SK-N-SH (cell line): ENCODE measurements around the gene FOXK1. TPM values are rescaled to one million over a fixed set of nuclear protein-coding genes. Genes with fewer than 3 reads are reported as not detected.

Experiments
- CTCF ChIA-PET: fragments of 300-600, 350-600 bp; formaldehyde crosslinking; extraction: SDS; loops from one replicate; lab custom pipeline; 2021; lab: Yijun Ruan, JAX
- POLR2A ChIA-PET: fragments of 350-600 bp; sonication (Branson Sonifier 250); formaldehyde crosslinking; extraction: SDS; loops from one replicate; lab custom pipeline; 2020; ENCODE audit warnings: antibody characterized with exemption, inconsistent platforms; lab: Yijun Ruan, JAX
- DNase-seq: peaks from one replicate; pipeline ENCODE4 v3.0.0; 2012
- H2AFZ ChIP-seq: fragments of 200-600 bp; sonication (generic); 2 replicates; pipeline ENCODE4 v1.8.1; 2016; ENCODE audit warnings: antibody characterized with exemption, mild to moderate bottlenecking, low read depth
- H3F3A ChIP-seq: fragments of 200-600 bp; sonication (generic); replicated peaks from 2 replicates; pipeline ENCODE3; 2016; ENCODE audit warnings: antibody characterized with exemption, mild to moderate bottlenecking; ENCODE audit not compliant: insufficient read depth
- H3K27ac ChIP-seq, 2 experiments: fragments of 200-500 bp in 1 of 2; fragments of 200-600 bp in 1 of 2; sonication (Bioruptor generic) in 1 of 2; sonication (generic), shearing (Covaris generic) in 1 of 2; 2 replicates each; pipeline versions ENCODE4 v1.5.1 to v1.6.1; 2014 to 2016; ENCODE audit warnings: low read depth in 2 of 2, inconsistent platforms in 1 of 2, low read length in 1 of 2, mild to moderate bottlenecking in 1 of 2, mixed read lengths in 1 of 2
- H3K27me3 ChIP-seq: fragments of 200-600 bp; sonication (generic), shearing (Covaris generic); 2 replicates; pipeline ENCODE4 v1.6.1; 2016; ENCODE audit warnings: mixed run types; ENCODE audit not compliant: insufficient read depth
- H3K36me3 ChIP-seq, 2 experiments: fragments of 200-500 bp in 1 of 2; fragments of 200-600 bp in 1 of 2; sonication (Bioruptor generic) in 1 of 2; sonication (generic) in 1 of 2; replicated peaks in 1 of 2; 2 replicates each; pipeline versions ENCODE3 to v1.5.1; 2014 to 2016; ENCODE audit warnings: low read length in 1 of 2, mild to moderate bottlenecking in 1 of 2; ENCODE audit not compliant: insufficient read depth in 2 of 2, control insufficient read depth in 1 of 2
- H3K4me1 ChIP-seq, 2 experiments: fragments of 200-500 bp in 1 of 2; fragments of 200-600 bp in 1 of 2; sonication (Bioruptor generic) in 1 of 2; sonication (generic), shearing (Covaris generic) in 1 of 2; 2 replicates each; pipeline versions ENCODE4 v1.5.1 to v1.6.1; 2014 to 2016; ENCODE audit warnings: low read depth in 1 of 2, low read length in 1 of 2, mixed run types in 1 of 2; ENCODE audit not compliant: insufficient read depth in 2 of 2, control insufficient read depth in 1 of 2
- H3K4me2 ChIP-seq: fragments of 200-600 bp; sonication (generic), shearing (Covaris generic); 2 replicates; pipeline ENCODE4 v1.6.1; 2017; ENCODE audit warnings: mixed run types
- H3K4me3 ChIP-seq, 2 experiments: fragments of 200-500 bp in 1 of 2; fragments of 200-600 bp in 1 of 2; sonication (Bioruptor generic) in 1 of 2; sonication (generic), shearing (Covaris generic) in 1 of 2; 2 replicates each; pipeline versions ENCODE4 v1.5.1 to v1.8.1; 2014 to 2016; ENCODE audit warnings: low read depth in 2 of 2, inconsistent platforms in 1 of 2, low read length in 1 of 2, mild to moderate bottlenecking in 1 of 2, mixed read lengths in 1 of 2, moderate library complexity in 1 of 2
- H3K79me2 ChIP-seq: fragments of 200-600 bp; sonication (generic); 2 replicates; pipeline ENCODE4 v1.8.1; 2017; ENCODE audit warnings: mild to moderate bottlenecking; ENCODE audit not compliant: insufficient read depth
- H3K9ac ChIP-seq: fragments of 200-600 bp; sonication (generic); 2 replicates; pipeline ENCODE4 v1.6.1; 2017; ENCODE audit warnings: mixed run types
- H3K9me2 ChIP-seq: fragments of 200-600 bp; sonication (generic); 2 replicates; pipeline ENCODE4 v1.6.1; 2017; ENCODE audit warnings: mixed run types
- H3K9me3 ChIP-seq: fragments of 200-600 bp; sonication (generic); 2 replicates; pipeline ENCODE4 v1.6.1; 2017; ENCODE audit warnings: mixed run types, mild to moderate bottlenecking, moderate library complexity
- H4K20me1 ChIP-seq: fragments of 200-600 bp; sonication (generic); 2 replicates; pipeline ENCODE4 v1.6.1; 2017; ENCODE audit warnings: mild to moderate bottlenecking, mixed run types; ENCODE audit not compliant: insufficient read depth
- ELF1 ChIP-seq: IDR thresholded peaks from 2 replicates; pipeline ENCODE4 v1.4.0; 2012
- EP300 ChIP-seq, 2 experiments: IDR thresholded peaks; 2 replicates each; pipeline versions ENCODE4 v1.4.0 to v1.6.1; 2012; ENCODE audit warnings: borderline replicate concordance in 1 of 2, low read depth in 1 of 2, low read length in 1 of 2
- EZH2phosphoT487 ChIP-seq: fragments of 200-600 bp; sonication (generic); IDR thresholded peaks from 2 replicates; pipeline ENCODE4 v1.6.1; 2017; ENCODE audit warnings: low read depth, mixed run types, mild to moderate bottlenecking, antibody characterized with exemption, moderate library complexity, borderline replicate concordance
- FOXJ3 ChIP-seq: sonication (generic); formaldehyde crosslinking; IDR thresholded peaks from 2 replicates; pipeline ENCODE4 v1.5.1; 2020; ENCODE audit warnings: mild to moderate bottlenecking, missing genetic modification reagents
- FOXM1 ChIP-seq: IDR thresholded peaks from 2 replicates; pipeline ENCODE4 v1.4.0; 2012; ENCODE audit warnings: low read depth, mild to moderate bottlenecking
- GABPA ChIP-seq: IDR thresholded peaks from 2 replicates; pipeline ENCODE4 v1.4.0; 2012; ENCODE audit warnings: low read depth, mild to moderate bottlenecking
- NFIC ChIP-seq: IDR thresholded peaks from 2 replicates; pipeline ENCODE4 v1.4.0; 2012; ENCODE audit warnings: borderline replicate concordance
- PBX3 ChIP-seq: IDR thresholded peaks from 2 replicates; pipeline ENCODE4; 2012
- POLR2AphosphoS5 ChIP-seq: IDR thresholded peaks from 2 replicates; pipeline ENCODE4 v1.6.1; 2012; ENCODE audit warnings: low read depth, low read length
- RAD21 ChIP-seq: IDR thresholded peaks from 2 replicates; pipeline ENCODE4 v1.6.1; 2012; ENCODE audit warnings: mild to moderate bottlenecking, low read length
- REST ChIP-seq: IDR thresholded peaks from 2 replicates; pipeline ENCODE4 v1.6.1; 2012; ENCODE audit warnings: mild to moderate bottlenecking, low read depth, low read length, moderate library complexity
- RFX5 ChIP-seq: IDR thresholded peaks from 2 replicates; pipeline ENCODE4 v1.6.1; 2012; ENCODE audit warnings: mild to moderate bottlenecking, improper control_type of control experiment, low read length
- RXRA ChIP-seq: IDR thresholded peaks from 2 replicates; pipeline ENCODE4 v1.4.0; 2012; ENCODE audit warnings: low read depth, mild to moderate bottlenecking, borderline replicate concordance
- SIN3A ChIP-seq: IDR thresholded peaks from 2 replicates; pipeline ENCODE4 v1.6.1; 2012; ENCODE audit warnings: low read depth, mild to moderate bottlenecking, low read length, moderate library complexity, borderline replicate concordance
- SMC3 ChIP-seq: IDR thresholded peaks from 2 replicates; pipeline ENCODE4 v1.6.1; 2012; ENCODE audit warnings: low read depth, low read length, improper control_type of control experiment
- TAF1 ChIP-seq: IDR thresholded peaks from 2 replicates; pipeline ENCODE4 v1.6.1; 2012; ENCODE audit warnings: low read depth, mild to moderate bottlenecking, low read length, moderate library complexity, borderline replicate concordance
- TCF12 ChIP-seq: IDR thresholded peaks from 2 replicates; pipeline ENCODE4 v1.4.0; 2012
- TEAD4 ChIP-seq: IDR thresholded peaks from 2 replicates; pipeline ENCODE4 v1.4.0; 2012; ENCODE audit warnings: mild to moderate bottlenecking, borderline replicate concordance; ENCODE audit not compliant: insufficient read depth
- USF2 ChIP-seq: fragments of 150-350 bp; IDR thresholded peaks from 2 replicates; pipeline ENCODE4 v1.6.1; 2017; ENCODE audit warnings: antibody characterized with exemption, low read length, low read depth, borderline replicate concordance
- YY1 ChIP-seq: IDR thresholded peaks from 2 replicates; pipeline ENCODE4 v1.4.0; 2012; ENCODE audit warnings: low read depth, mild to moderate bottlenecking
- ZBTB33 ChIP-seq: IDR thresholded peaks from 2 replicates; pipeline ENCODE4 v1.4.0; 2012; ENCODE audit warnings: low read depth, borderline replicate concordance
- WGBS: methylation state at CpG from one replicate; pipeline ENCODE4 v1.1.6; 2017; ENCODE audit warnings: low lambda C conversion rate; 5-methylcytosine and 5-hydroxymethylcytosine counted together
- polyA plus RNA-seq, 3 experiments: library from polyadenylated mRNA; depleted of rRNA; stranded (reverse); fragments of >200 nt; gene quantifications; 2 replicates each; pipeline ENCODE4 v1.2.3, GENCODE V29; 2012

Gene FOXK1
- polyA plus RNA-seq, 1 of the 3 experiments (the other 2 are of a cell fraction), result 4.7 TPM

GRCh38 chr7:4634166-4634565 lies 47.9 kb upstream of the FOXK1 start (continued):
- TF ChIP-seq PBX3 (no peak), EZH2phosphoT487 (no peak), SMC3 (no peak), TAF1 (no peak), ZBTB33 (no peak), RAD21 (no peak), RXRA (no peak)
- TF ChIP-seq, all 33 proteins: peak for 0

- Histone ChIP-seq H3K9me3 (no peaks in the 10 kb centered on the region), H3K9ac (no peak overlapping the region), H3K4me1 (no peaks in the 10 kb centered on the region; a peak in 1 of 4 replicates), H3F3A (no peaks in the 10 kb centered on the region), H3K27ac (no peak overlapping the region), H3K36me3 (no peaks in the 10 kb centered on the region), H4K20me1 (no peaks in the 10 kb centered on the region), H3K27me3 (no peaks in the 10 kb centered on the region), H3K9me2 (no peaks in the 10 kb centered on the region), H3K4me3 (no peak overlapping the region), H3K79me2 (no peaks in the 10 kb centered on the region), H3K4me2 (no peak overlapping the region), H2AFZ (no peak overlapping the region)
- no peak for DNase-seq
- 65% methylated on average over 17 of the region's 17 CpGs for WGBS
- POLR2A ChIA-PET, result no interaction called here
- CTCF ChIA-PET, result interaction anchor here (1.1 to 4.6 kb wide), 2 partner anchors 8 to 45 kb away, joined by 3 to 49 read pairs; partner anchors contain the start of gene FOXK1
- TF ChIP-seq TCF12 (no peak), TEAD4 (no peak), REST (no peak), POLR2AphosphoS5 (no peak), SIN3A (no peak), NFIC (no peak), FOXM1 (no peak), USF2 (no peak), YY1 (no peak), RAD21 (no peak), TAF1 (no peak), RFX5 (no peak), EP300 (IDR thresholded peaks at IDR 0.05; ENCODE audit: borderline replicate concordance in 1 of 2, low read depth in 1 of 2, low read length in 1 of 2) (no peak), SMC3 (no peak), FOXJ3 (no peak), PBX3 (no peak), ELF1 (no peak), GABPA (no peak)
Observed at GRCh38 chr7:4638781-4639575, 43.1 kb upstream of the FOXK1 start.
